SKM-1 treated with dmso at 0.1 percent for 144 hours (cell line): ENCODE results near the gene NUCKS1.
A peak's percentile ranks its signal among the peaks of the same experiment; 100 is the strongest.

Experiments used
- DNase-seq: peaks from one replicate; lab custom pipeline; 2025; ENCODE audit not compliant: unreplicated experiment; lab: John Stamatoyannopoulos, UW

Gene NUCKS1

GRCh38 chr1:205750138-205751035 lies at the start of gene NUCKS1:
TSS of gene NUCKS1 (minus strand) at chr1:205750182. CDS start at chr1:205749973, 209 bp downstream.
- DNase-seq = peak; percentile 99

GRCh38 chr1:205798577-205798976 lies 48.6 kb upstream of the NUCKS1 start:
- no peak for DNase-seq

GRCh38 chr1:205797168-205797567 lies 47.2 kb upstream of the NUCKS1 start:
- no peak for DNase-seq

GRCh38 chr1:205794011-205794730 lies 44.2 kb upstream of the NUCKS1 start:
- DNase-seq = no peak

- no peak for DNase-seq
Measured at GRCh38 chr1:205792961-205793673, 43.1 kb upstream of the NUCKS1 start.

GRCh38 chr1:205792481-205792881 lies 42.5 kb upstream of the NUCKS1 start:
- no peak for DNase-seq

- DNase-seq = peak; percentile 80
Measured at GRCh38 chr1:205791568-205792180, 41.7 kb upstream of the NUCKS1 start.

GRCh38 chr1:205787287-205787916 lies 37.4 kb upstream of the NUCKS1 start:
- DNase-seq = no peak

GRCh38 chr1:205786601-205787000 lies 36.6 kb upstream of the NUCKS1 start:
- no peak for DNase-seq

- no peak for DNase-seq
Measured at GRCh38 chr1:205785446-205785845, 35.5 kb upstream of the NUCKS1 start.

- no peak for DNase-seq
Measured at GRCh38 chr1:205783904-205784303, 33.9 kb upstream of the NUCKS1 start.

GRCh38 chr1:205783433-205783795 lies 33.4 kb upstream of the NUCKS1 start:
- DNase-seq = no peak

- DNase-seq = no peak
Measured at GRCh38 chr1:205782627-205783432, 32.8 kb upstream of the NUCKS1 start.

GRCh38 chr1:205780335-205780734 lies 30.4 kb upstream of the NUCKS1 start:
- no peak for DNase-seq

- peak; percentile 88 for DNase-seq
Measured at GRCh38 chr1:205777994-205778393, 28.0 kb upstream of the NUCKS1 start.

GRCh38 chr1:205775717-205776056 lies 25.7 kb upstream of the NUCKS1 start:
- peak; percentile 52 for DNase-seq

- peak; percentile 96 for DNase-seq
Measured at GRCh38 chr1:205775015-205775716, 25.2 kb upstream of the NUCKS1 start, which contains the start of gene RAB29. TSS of gene RAB29 (minus strand) at chr1:205775482. CDS start at chr1:205774956, 526 bp downstream.

- peak; percentile 33 for DNase-seq
Measured at GRCh38 chr1:205774198-205775014, 24.4 kb upstream of the NUCKS1 start.
